ENCODE results near the gene PPIL1.
"Not testable (repeated sequence)": the region's sequence is repeated elsewhere in the genome, so short reads cannot be mapped to it uniquely, and the experiment has no call there.

The PPIL1 gene

GRCh38 chr6:36874443-36875249 is at the start of gene PPIL1:
Gene PPIL1, minus strand, starts transcription at chr6:36874803. Its CDS starts 31 bp downstream, at chr6:36874772.
- DNase-seq (ENCODE audit: low read depth): peak; percentile 61

- DNase-seq (ENCODE audit: low read depth): no peak
Observed at GRCh38 chr6:36924131-36924530, 49.5 kb upstream of the PPIL1 start.

- no peak for DNase-seq (ENCODE audit: low read depth)
Observed at GRCh38 chr6:36920546-36920945, 45.9 kb upstream of the PPIL1 start.

GRCh38 chr6:36920049-36920448 is 45.4 kb upstream of the PPIL1 start:
- DNase-seq (ENCODE audit: low read depth): no peak

GRCh38 chr6:36917541-36918193 is 43.1 kb upstream of the PPIL1 start:
- no peak for DNase-seq (ENCODE audit: low read depth)

- no peak for DNase-seq (ENCODE audit: low read depth)
Observed at GRCh38 chr6:36916126-36916525, 41.5 kb upstream of the PPIL1 start.

- no peak for DNase-seq (ENCODE audit: low read depth)
Observed at GRCh38 chr6:36915599-36915998, 41.0 kb upstream of the PPIL1 start.

GRCh38 chr6:36914227-36914794 is 39.7 kb upstream of the PPIL1 start:
- no peak for DNase-seq (ENCODE audit: low read depth)

GRCh38 chr6:36913082-36913481 is 38.5 kb upstream of the PPIL1 start:
- DNase-seq (ENCODE audit: low read depth): no peak

GRCh38 chr6:36912586-36912985 is 38.0 kb upstream of the PPIL1 start:
- DNase-seq (ENCODE audit: low read depth): peak; percentile 11

GRCh38 chr6:36912030-36912454 is 37.4 kb upstream of the PPIL1 start:
- no peak for DNase-seq (ENCODE audit: low read depth)

- DNase-seq (ENCODE audit: low read depth): no peak
Observed at GRCh38 chr6:36908747-36909146, 34.1 kb upstream of the PPIL1 start.

- no peak for DNase-seq (ENCODE audit: low read depth)
Observed at GRCh38 chr6:36907781-36908180, 33.2 kb upstream of the PPIL1 start.

GRCh38 chr6:36906539-36907325 is 32.1 kb upstream of the PPIL1 start:
- DNase-seq (ENCODE audit: low read depth): no peak

GRCh38 chr6:36904851-36905393 is 30.3 kb upstream of the PPIL1 start:
- DNase-seq (ENCODE audit: low read depth): no peak

- DNase-seq (ENCODE audit: low read depth): no peak
Observed at GRCh38 chr6:36904114-36904513, 29.5 kb upstream of the PPIL1 start.

GRCh38 chr6:36897609-36898008 is 23.0 kb upstream of the PPIL1 start:
- DNase-seq (ENCODE audit: low read depth): no peak

- DNase-seq (ENCODE audit: low read depth): no peak
Observed at GRCh38 chr6:36893976-36894932, 19.7 kb upstream of the PPIL1 start.

GRCh38 chr6:36891153-36891552 is 16.6 kb upstream of the PPIL1 start:
- not testable (repeated sequence) for DNase-seq (ENCODE audit: low read depth)

GRCh38 chr6:36890112-36890663 is 15.6 kb upstream of the PPIL1 start:
- DNase-seq (ENCODE audit: low read depth): no peak

Measured in stimulated activated CD8-positive, alpha-beta memory T cell treated with anti-CD3 and anti-CD28 coated beads, Interleukin-15, amount 100 ng/mL, for 24 hours (primary cell).